Astrocyte of the spinal cord (primary cell): ENCODE results near the gene SYNGAP1.

Experiments
- DNase-seq: peaks from one replicate; pipeline ENCODE4 v3.0.0; 2011; ENCODE audit warnings: low read depth, low spot score
- H3K4me3 ChIP-seq: 2 replicates; pipeline ENCODE4 v1.5.1; 2011; ENCODE audit warnings: low read depth, mild to moderate bottlenecking, low read length, moderate library complexity
- CTCF ChIP-seq: IDR thresholded peaks from 2 replicates; pipeline ENCODE4 v1.5.1; 2012; ENCODE audit warnings: low read depth, mild to moderate bottlenecking, low read length, inconsistent platforms
- in situ Hi-C: cut with HindIII; loops from 2 replicates; pipeline ENCODE4 v1.10.0; 2017; ENCODE audit warnings: low sequenced_read_pairs

SYNGAP1 gene

DNA sequence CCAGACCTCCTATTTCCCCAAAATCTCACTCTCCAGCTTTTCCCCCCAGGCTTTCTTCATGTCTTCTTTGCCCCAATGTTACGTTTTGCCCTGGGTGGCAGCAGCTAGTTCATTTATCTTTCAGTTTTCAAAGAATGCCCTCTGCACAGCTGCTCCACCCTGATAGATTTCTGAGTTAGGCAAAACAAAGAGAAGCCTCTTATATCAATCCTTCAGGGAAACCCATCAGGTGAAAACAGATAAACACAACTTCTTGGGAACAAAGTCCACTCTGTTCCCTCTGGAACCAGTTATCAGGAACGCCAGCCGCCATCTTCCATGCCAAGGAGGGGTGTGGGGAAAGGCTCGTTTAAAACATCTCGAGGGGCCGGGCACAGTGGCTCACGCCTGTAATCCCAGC is 68.5 kb downstream of the SYNGAP1 start:
- TF ChIP-seq CTCF, result no peak
- in situ Hi-C loops, result no loop called here
- DNase-seq, result no peak
- H3K4me3 ChIP-seq, result no peak overlapping the region

GRCh38 chr6:33490198-33490597 is 70.3 kb downstream of the SYNGAP1 start:
- no peak for TF ChIP-seq CTCF
- in situ Hi-C loops, result no loop called here
- no peak overlapping the region for H3K4me3 ChIP-seq
- no peak for DNase-seq

DNA sequence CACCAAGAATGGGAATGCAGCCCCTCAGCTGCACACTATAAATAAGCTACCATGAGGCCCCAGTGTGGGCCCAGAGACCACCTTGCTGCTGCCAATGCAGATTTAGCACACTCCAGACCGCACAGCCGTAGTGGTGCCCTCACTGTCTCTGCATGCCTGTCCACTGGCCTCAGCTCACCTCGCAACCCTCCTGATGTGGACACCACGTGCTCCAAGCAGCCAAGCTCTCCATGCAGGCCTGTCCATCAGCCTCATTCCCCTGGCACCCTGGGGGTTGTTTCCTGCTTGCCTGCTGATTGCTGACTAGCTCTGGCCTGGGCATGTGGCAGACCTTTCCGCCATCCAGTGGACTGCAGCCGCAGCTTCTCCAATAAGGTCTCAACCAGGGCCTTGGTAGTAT is 70.8 kb downstream of the SYNGAP1 start:
- H3K4me3 ChIP-seq, result no peak overlapping the region
- in situ Hi-C loops, result no loop called here

DNA sequence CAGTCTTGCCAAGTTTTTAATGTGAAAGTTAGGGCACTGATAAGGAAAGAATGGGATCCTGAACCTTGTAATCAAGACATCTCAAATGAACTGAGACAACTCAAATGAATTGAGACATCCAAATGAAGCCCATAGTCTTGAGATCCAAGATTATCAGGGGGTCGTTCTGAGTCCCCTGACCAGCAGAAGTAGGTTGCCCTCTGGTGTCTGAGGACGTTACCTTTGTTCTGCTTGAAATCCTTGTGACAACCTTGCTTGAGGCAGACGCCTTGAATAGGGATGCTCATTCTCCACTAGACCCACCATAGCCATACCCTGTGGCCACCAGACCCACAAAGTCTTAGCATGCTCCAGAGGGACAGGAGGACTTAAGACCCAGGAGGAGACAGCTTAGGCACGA is 72.2 kb downstream of the SYNGAP1 start:
- in situ Hi-C loops, result no loop called here
- DNase-seq, result no peak
- no peak overlapping the region for H3K4me3 ChIP-seq
- TF ChIP-seq CTCF, result no peak

More for the DNA sequence above, 70.8 kb downstream of the SYNGAP1 start:
- no peak for DNase-seq
- TF ChIP-seq CTCF, result no peak

GRCh38 chr6:33497157-33497556 is 77.3 kb downstream of the SYNGAP1 start:
- in situ Hi-C loops, result no loop called here
- no peak for TF ChIP-seq CTCF
- no peak for DNase-seq
- H3K4me3 ChIP-seq, result no peak overlapping the region

GRCh38 chr6:33502486-33502885 is 82.6 kb downstream of the SYNGAP1 start:
- DNase-seq, result no peak
- no peak overlapping the region for H3K4me3 ChIP-seq
- in situ Hi-C loops, result no loop called here
- no peak for TF ChIP-seq CTCF

GRCh38 chr6:33504486-33504885 is 84.6 kb downstream of the SYNGAP1 start:
- in situ Hi-C loops, result no loop called here
- H3K4me3 ChIP-seq, result no peak overlapping the region
- no peak for TF ChIP-seq CTCF
- DNase-seq, result no peak
